H1 (cell line): ENCODE measurements around the gene SGK1. TPM values are rescaled to one million over a fixed set of nuclear protein-coding genes. Genes with fewer than 3 reads are reported as not detected.

Experiments
- CTCF ChIA-PET: fragments of 300-600 bp; sonication (Branson Sonifier 250); formaldehyde crosslinking; loops from one replicate; lab custom pipeline; 2021; ENCODE audit not compliant: partially characterized antibody; lab: Charles Lee
- POLR2A ChIA-PET: fragments of 300-600 bp; sonication (Branson Sonifier 250); formaldehyde crosslinking; loops from one replicate; lab custom pipeline; 2021; ENCODE audit warnings: inconsistent platforms; ENCODE audit not compliant: partially characterized antibody; lab: Charles Lee
- DNase-seq, 2 experiments: peaks; one replicate each; pipeline versions ENCODE4 v3.0.0 to v3.0.0-alpha.2; 2010 to 2022; ENCODE audit warnings: low spot score in 2 of 2, low read depth in 1 of 2, mixed read lengths in 1 of 2
- FAIRE-seq: peaks from 2 replicates; lab custom pipeline; 2011; peaks lifted over from hg19 to GRCh38; lab: Jason Lieb, UNC
- H2AFZ ChIP-seq: 2 replicates; pipeline ENCODE4 v1.8.1; 2012; ENCODE audit warnings: low read length, inconsistent platforms
- H2AK5ac ChIP-seq: 2 replicates; pipeline ENCODE4 v1.6.1; 2013; ENCODE audit warnings: low read depth, low read length
- H2BK120ac ChIP-seq: replicated peaks from 2 replicates; pipeline ENCODE3; 2013; ENCODE audit warnings: low read depth, low read length, inconsistent platforms
- H2BK12ac ChIP-seq: 2 replicates; pipeline ENCODE4 v1.6.1; 2013; ENCODE audit warnings: low read depth, low read length
- H2BK15ac ChIP-seq: 2 replicates; pipeline ENCODE4 v1.6.1; 2013; ENCODE audit warnings: low read length
- H2BK20ac ChIP-seq: 2 replicates; pipeline ENCODE4 v1.6.1; 2013; ENCODE audit warnings: low read length
- H2BK5ac ChIP-seq: 2 replicates; pipeline ENCODE4 v1.6.1; 2013; ENCODE audit warnings: low read depth, low read length
- H3K14ac ChIP-seq: 2 replicates; pipeline ENCODE4 v1.6.1; 2013; ENCODE audit warnings: inconsistent platforms; ENCODE audit not compliant: insufficient read length
- H3K18ac ChIP-seq: 2 replicates; pipeline ENCODE4 v1.6.1; 2013; ENCODE audit warnings: low read length; ENCODE audit errors: extremely low read depth
- H3K23ac ChIP-seq: 2 replicates; pipeline ENCODE4 v1.6.1; 2013; ENCODE audit warnings: inconsistent platforms; ENCODE audit not compliant: insufficient read length
- H3K23me2 ChIP-seq: 2 replicates; pipeline ENCODE4 v1.6.1; 2013; ENCODE audit warnings: low read depth, low read length
- H3K27ac ChIP-seq: 2 replicates; pipeline ENCODE4 v1.6.1; 2011; ENCODE audit warnings: low read depth, low read length, inconsistent platforms
- H3K27me3 ChIP-seq, 4 experiments: replicated peaks in 1 of 4; 1 replicate in 1 of 4; 2 replicates in 3 of 4; pipeline versions ENCODE4 v1.6.1 to v1.8.1; 2011 to 2013; ENCODE audit warnings: low read length in 3 of 4, mild to moderate bottlenecking in 3 of 4, inconsistent platforms in 2 of 4, mixed read lengths in 2 of 4, moderate library complexity in 1 of 4; ENCODE audit not compliant: control insufficient read depth in 3 of 4, insufficient read depth in 3 of 4; ENCODE audit errors: extremely low read depth in 1 of 4
- H3K36me3 ChIP-seq, 4 experiments: 2 replicates each; pipeline versions ENCODE4 v1.6.1 to v1.8.1; 2011 to 2013; ENCODE audit warnings: mild to moderate bottlenecking in 4 of 4, low read length in 3 of 4, moderate library complexity in 2 of 4, control low read depth in 1 of 4, inconsistent platforms in 1 of 4; ENCODE audit not compliant: insufficient read depth in 4 of 4, control insufficient read depth in 2 of 4
- H3K4ac ChIP-seq: replicated peaks from 2 replicates; pipeline ENCODE3; 2013; ENCODE audit warnings: low read length, low read depth, mixed read lengths, inconsistent platforms; ENCODE audit not compliant: insufficient read length
- H3K4me1 ChIP-seq, 4 experiments: replicated peaks in 1 of 4; 1 replicate in 1 of 4; 2 replicates in 3 of 4; pipeline versions ENCODE4 v1.6.1 to v1.8.1; 2011 to 2013; ENCODE audit warnings: low read length in 3 of 4, inconsistent platforms in 2 of 4, mixed read lengths in 1 of 4; ENCODE audit not compliant: insufficient read depth in 4 of 4, control insufficient read depth in 3 of 4
- H3K4me2 ChIP-seq, 2 experiments: 2 replicates each; pipeline versions ENCODE4 v1.6.1 to v1.8.1; 2011 to 2013; ENCODE audit warnings: low read depth in 2 of 2, low read length in 2 of 2, control low read depth in 1 of 2, inconsistent platforms in 1 of 2, mild to moderate bottlenecking in 1 of 2; ENCODE audit not compliant: insufficient read depth in 1 of 2
- H3K4me3 ChIP-seq, 4 experiments: fragments of 200-600, 300-600 bp in 1 of 4; sonication (generic), shearing (Covaris generic), sonication (Bioruptor Twin) in 1 of 4; 2 replicates each; pipeline versions ENCODE4 v1.5.1 to v1.8.1; 2011 to 2016; ENCODE audit warnings: low read length in 4 of 4, low read depth in 3 of 4, control low read depth in 2 of 4, inconsistent platforms in 2 of 4, mild to moderate bottlenecking in 2 of 4, mixed read lengths in 1 of 4, moderate library complexity in 1 of 4; ENCODE audit not compliant: insufficient read depth in 2 of 4; ENCODE audit errors: extremely low read depth in 1 of 4
- H3K56ac ChIP-seq: replicated peaks from 2 replicates; pipeline ENCODE3; 2013; ENCODE audit warnings: low read depth, mild to moderate bottlenecking, mixed read lengths, low read length, inconsistent platforms; ENCODE audit not compliant: insufficient read length
- H3K79me1 ChIP-seq: 2 replicates; pipeline ENCODE4 v1.6.1; 2013; ENCODE audit warnings: low read depth, low read length, control low read depth
- H3K79me2 ChIP-seq, 2 experiments: 2 replicates each; pipeline versions ENCODE4 v1.6.1 to v1.8.1; 2012 to 2013; ENCODE audit warnings: low read length in 2 of 2, mild to moderate bottlenecking in 2 of 2, inconsistent platforms in 1 of 2; ENCODE audit not compliant: insufficient read depth in 2 of 2, control insufficient read depth in 1 of 2
- H3K9ac ChIP-seq, 4 experiments: replicated peaks in 1 of 4; 1 replicate in 1 of 4; 2 replicates in 3 of 4; pipeline versions ENCODE4 v1.6.1 to v1.8.1; 2011 to 2013; ENCODE audit warnings: low read depth in 3 of 4, low read length in 3 of 4, control low read depth in 2 of 4, mild to moderate bottlenecking in 2 of 4, moderate library complexity in 2 of 4, inconsistent platforms in 1 of 4; ENCODE audit errors: extremely low read depth in 1 of 4
- H3K9me3 ChIP-seq, 2 experiments: 2 replicates each; pipeline versions ENCODE4 v1.6.1 to v1.8.1; 2012 to 2013; ENCODE audit warnings: mild to moderate bottlenecking in 2 of 2, moderate library complexity in 2 of 2, control low read depth in 1 of 2, inconsistent platforms in 1 of 2, low read depth in 1 of 2, low read length in 1 of 2, mixed read lengths in 1 of 2; ENCODE audit not compliant: insufficient read depth in 2 of 2
- H4K20me1 ChIP-seq, 2 experiments: replicated peaks in 1 of 2; 2 replicates each; pipeline versions ENCODE3 to v1.8.1; 2011 to 2013; ENCODE audit warnings: inconsistent platforms in 2 of 2, low read length in 2 of 2, mild to moderate bottlenecking in 1 of 2; ENCODE audit not compliant: insufficient read depth in 2 of 2, control insufficient read depth in 1 of 2
- H4K5ac ChIP-seq: 2 replicates; pipeline ENCODE4 v1.6.1; 2013; ENCODE audit warnings: low read length, low read depth, mixed read lengths, inconsistent platforms; ENCODE audit not compliant: insufficient read length
- H4K8ac ChIP-seq: 2 replicates; pipeline ENCODE4 v1.8.0; 2013; ENCODE audit warnings: mild to moderate bottlenecking, moderate library complexity, low read length, inconsistent platforms; ENCODE audit not compliant: insufficient read depth; ENCODE audit errors: extremely low read depth
- H4K91ac ChIP-seq: replicated peaks from 2 replicates; pipeline ENCODE3; 2013; ENCODE audit warnings: low read length, mixed read lengths, inconsistent platforms; ENCODE audit not compliant: insufficient read length
- KDM1A ChIP-seq: fragments of 200-600, 300-600 bp; sonication (generic); IDR thresholded peaks from 2 replicates; pipeline ENCODE4 v1.7.1; 2016; ENCODE audit warnings: mild to moderate bottlenecking, low read length, borderline replicate concordance
- PHF8 ChIP-seq: fragments of 200-600 bp; sonication (generic); conservative IDR thresholded peaks from 2 replicates; pipeline ENCODE4 v1.7.1; 2012; ENCODE audit warnings: low read depth, mild to moderate bottlenecking, inconsistent platforms, low read length, moderate library complexity
- WGBS, 2 experiments: shearing (Covaris generic) in 1 of 2; methylation state at CpG; one replicate each; pipeline versions ENCODE4 v1.1.6 to v1.1.7; 2013 to 2015; ENCODE audit warnings: low lambda C conversion rate in 2 of 2, mixed read lengths in 2 of 2, inconsistent platforms in 1 of 2, low coverage in 1 of 2, missing lambda C conversion rate in 1 of 2; ENCODE audit not compliant: insufficient replicate concordance in 2 of 2, insufficient coverage in 1 of 2, insufficient read length in 1 of 2; ENCODE audit errors: extremely low coverage in 1 of 2, missing lambda C conversion rate in 1 of 2; 5-methylcytosine and 5-hydroxymethylcytosine counted together
- polyA plus RNA-seq, 7 experiments: library from polyadenylated mRNA; depleted of rRNA in 3 of 7; stranded (reverse) in 5 of 7; unstranded in 2 of 7; fragments of >200 nt in 5 of 7; fragments of 200-250 nt in 2 of 7; gene quantifications; 1 replicate in 5 of 7; 2 replicates in 1 of 7; 4 replicates in 1 of 7; pipeline versions ENCODE4 v1.2.1 to v1.2.3, GENCODE V29; 2011 to 2013; ENCODE audit warnings: missing spikeins in 2 of 7, mixed read lengths in 2 of 7
- total RNA-seq: library from RNA; stranded (reverse); fragmentation: NEBNext Ultra II Directional; extraction: Animal tissue kit (Norgen Biotek cat#: 25700); gene quantifications from 2 replicates; pipeline ENCODE4 v1.2.1, GENCODE V29; 2021

Gene SGK1
- total and polyA plus RNA-seq, 2 of the 8 experiments (the other 6 are each of a cell fraction or from before 2014, with no cell fraction given) = 14.5 to 18.4 TPM

GRCh38 chr6:134323698-134324097 is 5.8 kb upstream of the SGK1 start:
- FAIRE-seq = no peak
- TF ChIP-seq KDM1A (no peak), PHF8 (no peak)
- H4K8ac ChIP-seq = no peak overlapping the region

More at GRCh38 chr6:134323698-134324097, 5.8 kb upstream of the SGK1 start:
- Histone ChIP-seq H2BK5ac (no peak overlapping the region), H3K56ac (no peak overlapping the region), H3K79me1 (no peaks in the 10 kb centered on the region), H3K23me2 (no peaks in the 10 kb centered on the region), H4K20me1 (no peaks in the 10 kb centered on the region), H2BK120ac (no peak overlapping the region), H4K91ac (no peak overlapping the region), H3K18ac (no peak overlapping the region), H3K9ac (no peak overlapping the region), H2AFZ (no peak overlapping the region), H2BK20ac (no peak overlapping the region), H3K4me3 (no peak overlapping the region), H3K4me2 (no peak overlapping the region), H3K27ac (no peak overlapping the region), H3K14ac (no peak overlapping the region), H3K23ac (no peak overlapping the region), H3K36me3 (no peaks in the 10 kb centered on the region), H3K79me2 (no peaks in the 10 kb centered on the region), H2BK15ac (no peak overlapping the region), H3K4ac (no peak overlapping the region), H2BK12ac (no peak overlapping the region), H4K5ac (no peak overlapping the region), H2AK5ac (no peak overlapping the region), H3K27me3 (0 out of 7 replicates have a peak, but pooled peaks cover 0 to under 1% (median 0%) of the 10 kb centered on the region in 4 experiments), H3K9me3 (no peaks in the 10 kb centered on the region), H3K4me1 (no peaks in the 10 kb centered on the region)
- WGBS, 2 experiments = 89% methylated on average over 2 of the region's 2 CpGs; no CpG with 5 or more reads in 1 of the 2 experiments
- no peak for DNase-seq
- POLR2A ChIA-PET = no interaction called here
- CTCF ChIA-PET = interaction anchor here (0.6 to 1.4 kb wide), 3 partner anchors 16 to 146 kb away, joined by 3 to 4 read pairs (median 3); no protein-coding TSS in a partner anchor
